ENCODE results near the gene PXDN. TPM values are rescaled to one million over a fixed set of nuclear protein-coding genes. Genes with fewer than 3 reads are reported as not detected.

The PXDN gene
- total and polyA plus RNA-seq, 5 donors from 2014 or later = 0.79 TPM; not detected in 4

GRCh38 chr2:1652034-1652790, 92.1 kb downstream of the PXDN start:
- Histone ChIP-seq H3K9me3 (ENCODE audit: control insufficient read depth in 2 of 2, low read length in 2 of 2) (no peaks in the 10 kb centered on the region), H3K4me3 (ENCODE audit: low read depth, low read length) (no peak overlapping the region), H3K27me3 (ENCODE audit: control insufficient read depth, insufficient read depth, low read length) (no peaks in the 10 kb centered on the region), H3K36me3 (ENCODE audit: control insufficient read depth, insufficient read depth, low read length) (no peaks in the 10 kb centered on the region), H3K4me1 (ENCODE audit: control insufficient read depth, insufficient read depth, low read length, poor library complexity, severe bottlenecking) (no peaks in the 10 kb centered on the region), H3K27ac (ENCODE audit: insufficient read depth, low read length, poor library complexity, severe bottlenecking) (no peak overlapping the region)
- Mint-ChIP-seq H3K27me3 (no peaks in the 10 kb centered on the region), H3K4me3 (no peak overlapping the region), H3K9me3 (peaks cover 0 to 5% (median 0%) of the 10 kb centered on the region in 7 donors), H3K4me1 (no peaks in the 10 kb centered on the region), H3K36me3 (no peaks in the 10 kb centered on the region), H3K27ac (no peak overlapping the region)
- no peak for ATAC-seq (ENCODE audit: low read depth in 2 of 2)
- DNase-seq = no peak

GRCh38 chr2:1651121-1652033, 92.9 kb downstream of the PXDN start:
- Mint-ChIP-seq H3K27me3 (no peaks in the 10 kb centered on the region), H3K4me3 (no peak overlapping the region), H3K27ac (no peak overlapping the region), H3K36me3 (no peaks in the 10 kb centered on the region), H3K9me3 (peaks cover 0 to 5% (median 0%) of the 10 kb centered on the region in 7 donors), H3K4me1 (no peaks in the 10 kb centered on the region)
- H3K4me3 ChIP-seq (ENCODE audit: low read depth, low read length) = no peak overlapping the region
- H3K9me3 ChIP-seq (ENCODE audit: control insufficient read depth in 2 of 2, low read length in 2 of 2) = no peaks in the 10 kb centered on the region
- DNase-seq = no peak
- no peaks in the 10 kb centered on the region for H3K4me1 ChIP-seq (ENCODE audit: control insufficient read depth, insufficient read depth, low read length, poor library complexity, severe bottlenecking)
- ATAC-seq (ENCODE audit: low read depth in 2 of 2) = no peak
- no peaks in the 10 kb centered on the region for H3K36me3 ChIP-seq (ENCODE audit: control insufficient read depth, insufficient read depth, low read length)
- H3K27me3 ChIP-seq (ENCODE audit: control insufficient read depth, insufficient read depth, low read length) = no peaks in the 10 kb centered on the region
- no peak overlapping the region for H3K27ac ChIP-seq (ENCODE audit: insufficient read depth, low read length, poor library complexity, severe bottlenecking)

- peak overlapping the region in 1 of 4 donors; percentile 18 for H3K4me3 Mint-ChIP-seq
- H3K36me3 ChIP-seq (ENCODE audit: control insufficient read depth, insufficient read depth, low read length) = no peaks in the 10 kb centered on the region
- no peaks in the 10 kb centered on the region for H3K27me3 Mint-ChIP-seq
- no peak for DNase-seq
- H3K9me3 ChIP-seq (ENCODE audit: control insufficient read depth in 2 of 2, low read length in 2 of 2) = no peaks in the 10 kb centered on the region
- H3K4me1 Mint-ChIP-seq = no peaks in the 10 kb centered on the region
- peaks cover 0 to 5% (median 0%) of the 10 kb centered on the region in 7 donors for H3K9me3 Mint-ChIP-seq
- H3K4me3 ChIP-seq (ENCODE audit: low read depth, low read length) = no peak overlapping the region
- no peak overlapping the region for H3K27ac Mint-ChIP-seq
- ATAC-seq (ENCODE audit: low read depth in 2 of 2) = no peak
- H3K27me3 ChIP-seq (ENCODE audit: control insufficient read depth, insufficient read depth, low read length) = no peaks in the 10 kb centered on the region
- no peak overlapping the region for H3K27ac ChIP-seq (ENCODE audit: insufficient read depth, low read length, poor library complexity, severe bottlenecking)
- H3K4me1 ChIP-seq (ENCODE audit: control insufficient read depth, insufficient read depth, low read length, poor library complexity, severe bottlenecking) = no peaks in the 10 kb centered on the region
- no peaks in the 10 kb centered on the region for H3K36me3 Mint-ChIP-seq
Measured at GRCh38 chr2:1650085-1650872, 94.0 kb downstream of the PXDN start.

- Histone ChIP-seq H3K27ac (ENCODE audit: insufficient read depth, low read length, poor library complexity, severe bottlenecking) (no peak overlapping the region), H3K4me1 (ENCODE audit: control insufficient read depth, insufficient read depth, low read length, poor library complexity, severe bottlenecking) (no peaks in the 10 kb centered on the region), H3K4me3 (ENCODE audit: low read depth, low read length) (no peak overlapping the region), H3K36me3 (ENCODE audit: control insufficient read depth, insufficient read depth, low read length) (no peaks in the 10 kb centered on the region), H3K27me3 (ENCODE audit: control insufficient read depth, insufficient read depth, low read length) (no peaks in the 10 kb centered on the region), H3K9me3 (ENCODE audit: control insufficient read depth in 2 of 2, low read length in 2 of 2) (no peaks in the 10 kb centered on the region)
- Mint-ChIP-seq H3K9me3 (peaks cover 0 to 5% (median 0%) of the 10 kb centered on the region in 7 donors), H3K36me3 (no peaks in the 10 kb centered on the region), H3K27ac (no peak overlapping the region), H3K27me3 (no peaks in the 10 kb centered on the region), H3K4me1 (no peaks in the 10 kb centered on the region), H3K4me3 (no peak overlapping the region)
- DNase-seq (no peak), ATAC-seq (ENCODE audit: low read depth in 2 of 2) (no peak)
Measured at GRCh38 chr2:1649103-1650084, 94.9 kb downstream of the PXDN start.

- H3K27ac ChIP-seq (ENCODE audit: insufficient read depth, low read length, poor library complexity, severe bottlenecking) = no peak overlapping the region
- no peaks in the 10 kb centered on the region for H3K27me3 ChIP-seq (ENCODE audit: control insufficient read depth, insufficient read depth, low read length)
- H3K36me3 ChIP-seq (ENCODE audit: control insufficient read depth, insufficient read depth, low read length) = no peaks in the 10 kb centered on the region
- H3K9me3 ChIP-seq (ENCODE audit: control insufficient read depth in 2 of 2, low read length in 2 of 2) = no peaks in the 10 kb centered on the region
- H3K4me1 ChIP-seq (ENCODE audit: control insufficient read depth, insufficient read depth, low read length, poor library complexity, severe bottlenecking) = no peaks in the 10 kb centered on the region
- Mint-ChIP-seq H3K27ac (no peak overlapping the region), H3K27me3 (no peaks in the 10 kb centered on the region), H3K4me1 (no peaks in the 10 kb centered on the region), H3K9me3 (peaks cover 0 to 5% (median 0%) of the 10 kb centered on the region in 7 donors), H3K36me3 (no peaks in the 10 kb centered on the region), H3K4me3 (no peak overlapping the region)
- DNase-seq (no peak), ATAC-seq (ENCODE audit: low read depth in 2 of 2) (no peak)
- H3K4me3 ChIP-seq (ENCODE audit: low read depth, low read length) = no peak overlapping the region
Measured at GRCh38 chr2:1648241-1649102, 95.8 kb downstream of the PXDN start.

- ATAC-seq (ENCODE audit: low read depth in 2 of 2) (no peak), DNase-seq (no peak)
- Histone ChIP-seq H3K36me3 (ENCODE audit: control insufficient read depth, insufficient read depth, low read length) (no peaks in the 10 kb centered on the region), H3K9me3 (ENCODE audit: control insufficient read depth in 2 of 2, low read length in 2 of 2) (no peaks in the 10 kb centered on the region), H3K27me3 (ENCODE audit: control insufficient read depth, insufficient read depth, low read length) (no peaks in the 10 kb centered on the region), H3K27ac (ENCODE audit: insufficient read depth, low read length, poor library complexity, severe bottlenecking) (no peak overlapping the region), H3K4me3 (ENCODE audit: low read depth, low read length) (no peak overlapping the region), H3K4me1 (ENCODE audit: control insufficient read depth, insufficient read depth, low read length, poor library complexity, severe bottlenecking) (no peaks in the 10 kb centered on the region)
- Mint-ChIP-seq H3K27me3 (no peaks in the 10 kb centered on the region), H3K36me3 (no peaks in the 10 kb centered on the region), H3K9me3 (peaks cover 0 to 5% (median 0%) of the 10 kb centered on the region in 7 donors), H3K27ac (no peak overlapping the region), H3K4me3 (no peak overlapping the region), H3K4me1 (no peaks in the 10 kb centered on the region)
Measured at GRCh38 chr2:1647417-1648240, 96.7 kb downstream of the PXDN start.
